ENCODE measurements around the gene CHST11. TPM values are rescaled to one million over a fixed set of nuclear protein-coding genes. Genes with fewer than 3 reads are reported as not detected.
A peak's percentile ranks its signal among the peaks of the same experiment; 100 is the strongest.

The CHST11 gene
- total RNA-seq, 1 donor from 2014 or later, result 46.2 TPM

DNA sequence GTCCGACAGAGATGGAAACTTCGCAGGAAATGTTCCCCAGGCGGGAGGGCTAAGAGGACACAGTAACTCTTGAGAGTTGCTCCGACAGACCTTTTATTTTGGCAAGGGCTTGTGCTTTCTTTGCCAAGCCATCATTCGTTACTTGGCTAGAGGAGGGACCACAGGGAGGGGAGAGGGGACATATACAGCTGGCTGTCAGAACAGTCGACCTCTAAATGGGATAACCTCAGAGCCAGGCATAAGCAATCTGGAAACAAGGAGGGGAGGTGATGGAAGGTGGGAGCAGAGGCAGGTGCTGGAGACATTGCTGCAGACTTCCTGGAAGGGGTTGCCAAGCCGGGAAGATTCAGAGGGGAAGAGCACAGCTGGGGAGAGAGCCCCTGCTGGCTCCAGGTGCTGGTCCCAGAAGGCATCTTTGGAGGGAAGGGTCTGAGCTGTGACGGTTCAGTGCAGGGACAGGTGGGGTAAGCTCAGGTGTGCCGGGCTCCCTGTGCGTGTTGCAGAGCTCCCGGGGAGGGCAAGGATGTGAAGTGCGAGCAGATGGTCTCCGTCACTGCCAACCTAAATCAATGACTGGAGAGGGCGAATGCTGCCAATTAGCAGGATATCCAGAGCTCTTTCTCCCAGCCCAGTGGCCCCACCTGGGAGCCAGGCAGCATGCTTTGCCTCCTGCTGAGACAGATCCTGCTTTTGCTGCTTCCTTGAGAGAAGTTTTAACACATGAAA is 50.1 kb downstream of the CHST11 start:
- no peak for DNase-seq
- H3K27ac ChIP-seq, result no peak overlapping the region
- H3K9me3 ChIP-seq, result no peaks in the 10 kb centered on the region
- H3K36me3 ChIP-seq, result no peaks in the 10 kb centered on the region
- H3K27me3 ChIP-seq (ENCODE audit: low read depth), result no peaks in the 10 kb centered on the region
- no peak overlapping the region for H3K4me3 ChIP-seq
- intact Hi-C loops (cut with DNase I), result no loop called here
- H3K4me1 ChIP-seq, result peaks cover 29% of the 10 kb centered on the region
- peak in 1 of 2 donors; percentile 15 for ATAC-seq
- TF ChIP-seq, protein P1, sequence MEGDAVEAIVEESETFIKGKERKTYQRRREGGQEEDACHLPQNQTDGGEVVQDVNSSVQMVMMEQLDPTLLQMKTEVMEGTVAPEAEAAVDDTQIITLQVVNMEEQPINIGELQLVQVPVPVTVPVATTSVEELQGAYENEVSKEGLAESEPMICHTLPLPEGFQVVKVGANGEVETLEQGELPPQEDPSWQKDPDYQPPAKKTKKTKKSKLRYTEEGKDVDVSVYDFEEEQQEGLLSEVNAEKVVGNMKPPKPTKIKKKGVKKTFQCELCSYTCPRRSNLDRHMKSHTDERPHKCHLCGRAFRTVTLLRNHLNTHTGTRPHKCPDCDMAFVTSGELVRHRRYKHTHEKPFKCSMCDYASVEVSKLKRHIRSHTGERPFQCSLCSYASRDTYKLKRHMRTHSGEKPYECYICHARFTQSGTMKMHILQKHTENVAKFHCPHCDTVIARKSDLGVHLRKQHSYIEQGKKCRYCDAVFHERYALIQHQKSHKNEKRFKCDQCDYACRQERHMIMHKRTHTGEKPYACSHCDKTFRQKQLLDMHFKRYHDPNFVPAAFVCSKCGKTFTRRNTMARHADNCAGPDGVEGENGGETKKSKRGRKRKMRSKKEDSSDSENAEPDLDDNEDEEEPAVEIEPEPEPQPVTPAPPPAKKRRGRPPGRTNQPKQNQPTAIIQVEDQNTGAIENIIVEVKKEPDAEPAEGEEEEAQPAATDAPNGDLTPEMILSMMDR (IDR thresholded peaks at IDR 0.05), result no peak

DNA sequence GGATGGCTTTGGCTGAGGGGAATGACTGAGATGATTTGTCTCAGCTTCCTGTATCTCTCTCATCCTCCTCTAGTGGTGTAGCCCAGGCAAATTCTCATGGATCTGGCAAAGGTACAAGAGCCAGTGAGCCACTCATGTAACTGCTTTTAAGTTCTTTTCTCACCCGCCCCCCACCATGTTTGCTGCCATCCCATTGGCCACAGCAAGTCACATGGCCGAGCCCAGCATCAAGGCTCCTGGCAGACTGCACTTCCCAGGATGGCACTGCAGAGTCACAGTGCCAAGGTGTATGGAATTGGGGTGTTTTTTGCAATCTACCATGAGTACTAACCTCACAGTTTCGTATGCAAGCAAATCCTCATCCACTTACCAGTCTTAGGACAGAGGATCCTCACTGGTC is 50.9 kb downstream of the CHST11 start:
- no peaks in the 10 kb centered on the region for H3K27me3 ChIP-seq (ENCODE audit: low read depth)
- H3K27ac ChIP-seq, result no peak overlapping the region
- peaks cover 25% of the 10 kb centered on the region for H3K4me1 ChIP-seq
- DNase-seq (no peak), ATAC-seq (no peak)
- no peaks in the 10 kb centered on the region for H3K9me3 ChIP-seq
- TF ChIP-seq, protein P1 (IDR thresholded peaks at IDR 0.05), result no peak
- intact Hi-C loops (cut with DNase I), result no loop called here
- H3K4me3 ChIP-seq, result no peak overlapping the region
- H3K36me3 ChIP-seq, result no peaks in the 10 kb centered on the region

DNA sequence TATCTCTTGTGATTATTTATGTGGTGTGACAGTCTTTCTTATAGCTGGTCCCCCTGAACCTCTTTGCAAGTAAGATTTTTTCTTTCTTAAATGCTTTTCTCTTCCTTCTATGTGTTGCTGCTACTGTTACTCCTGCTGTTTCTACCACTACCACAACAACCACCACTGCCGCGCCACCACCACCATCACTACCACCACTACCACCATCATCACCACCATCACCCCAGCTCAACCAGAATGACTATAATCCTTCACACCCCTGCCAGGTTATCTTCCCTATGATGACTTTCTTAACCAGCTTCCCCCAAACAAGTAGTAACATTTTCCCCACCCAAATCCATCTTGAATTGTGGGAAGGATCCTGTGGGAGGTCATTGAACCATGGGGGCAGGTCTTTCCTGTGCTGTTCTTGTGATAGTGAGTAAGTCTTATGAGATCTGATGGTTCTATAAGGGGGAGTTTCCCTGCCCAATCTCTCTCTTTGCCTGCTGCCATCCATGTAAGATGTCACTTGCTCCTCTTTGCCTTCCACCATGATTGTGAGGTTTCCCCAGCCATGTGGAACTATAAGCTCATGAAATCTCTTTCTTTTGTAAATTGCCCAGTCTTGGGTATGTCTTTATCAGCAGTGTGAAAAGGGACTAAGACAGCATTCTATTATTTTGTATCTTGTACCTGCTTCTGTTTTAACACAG is 52.2 kb downstream of the CHST11 start:
- Histone ChIP-seq H3K36me3 (no peaks in the 10 kb centered on the region), H3K4me1 (peaks cover 29% of the 10 kb centered on the region), H3K4me3 (no peak overlapping the region), H3K27ac (no peak overlapping the region), H3K9me3 (no peaks in the 10 kb centered on the region), H3K27me3 (ENCODE audit: low read depth) (no peaks in the 10 kb centered on the region)
- TF ChIP-seq, protein P1 (IDR thresholded peaks at IDR 0.05), result no peak
- intact Hi-C loops (cut with DNase I), result no loop called here
- ATAC-seq (no peak), DNase-seq (no peak)

DNA sequence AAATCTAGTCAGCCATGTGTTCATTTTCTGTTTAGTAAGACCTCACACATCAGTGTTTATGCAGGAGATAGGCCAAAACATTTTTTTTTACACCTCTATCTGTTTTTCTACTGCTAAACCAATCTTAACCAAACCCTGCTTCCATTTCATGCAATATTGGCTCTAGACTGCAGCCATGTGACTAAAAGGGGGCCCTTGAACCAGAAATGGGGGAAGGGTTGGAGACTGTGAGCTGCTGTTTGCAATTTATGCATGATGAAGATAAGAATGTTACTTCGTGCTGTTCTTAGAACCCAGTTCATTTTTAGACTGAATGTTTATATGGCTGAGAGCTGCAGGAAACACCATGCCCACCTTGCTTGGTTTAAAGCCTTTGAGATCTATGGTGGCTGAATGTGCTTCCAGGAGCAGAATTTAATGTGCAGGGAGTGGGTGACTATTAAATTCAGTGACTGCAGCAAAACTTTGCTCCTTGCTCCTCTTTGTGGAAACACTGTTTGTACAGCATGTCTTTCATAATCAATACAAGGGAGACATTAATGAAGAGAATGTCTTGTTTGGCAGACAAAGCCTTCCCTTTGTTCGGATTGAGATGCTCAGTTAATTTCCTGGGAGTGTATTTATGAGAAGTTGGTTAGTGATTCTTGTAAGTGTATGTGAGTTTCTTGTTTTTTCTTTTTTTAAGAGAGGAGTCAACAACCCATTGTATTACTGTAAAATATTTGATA is 53.6 kb downstream of the CHST11 start:
- H3K36me3 ChIP-seq, result no peaks in the 10 kb centered on the region
- DNase-seq, result no peak
- no peaks in the 10 kb centered on the region for H3K27me3 ChIP-seq (ENCODE audit: low read depth)
- no peak overlapping the region for H3K4me3 ChIP-seq
- TF ChIP-seq, protein P1 (IDR thresholded peaks at IDR 0.05), result no peak
- peaks cover 31% of the 10 kb centered on the region for H3K4me1 ChIP-seq
- intact Hi-C loops (cut with DNase I), result no loop called here
- H3K9me3 ChIP-seq, result no peaks in the 10 kb centered on the region
- H3K27ac ChIP-seq, result no peak overlapping the region
- no peak for ATAC-seq

DNA sequence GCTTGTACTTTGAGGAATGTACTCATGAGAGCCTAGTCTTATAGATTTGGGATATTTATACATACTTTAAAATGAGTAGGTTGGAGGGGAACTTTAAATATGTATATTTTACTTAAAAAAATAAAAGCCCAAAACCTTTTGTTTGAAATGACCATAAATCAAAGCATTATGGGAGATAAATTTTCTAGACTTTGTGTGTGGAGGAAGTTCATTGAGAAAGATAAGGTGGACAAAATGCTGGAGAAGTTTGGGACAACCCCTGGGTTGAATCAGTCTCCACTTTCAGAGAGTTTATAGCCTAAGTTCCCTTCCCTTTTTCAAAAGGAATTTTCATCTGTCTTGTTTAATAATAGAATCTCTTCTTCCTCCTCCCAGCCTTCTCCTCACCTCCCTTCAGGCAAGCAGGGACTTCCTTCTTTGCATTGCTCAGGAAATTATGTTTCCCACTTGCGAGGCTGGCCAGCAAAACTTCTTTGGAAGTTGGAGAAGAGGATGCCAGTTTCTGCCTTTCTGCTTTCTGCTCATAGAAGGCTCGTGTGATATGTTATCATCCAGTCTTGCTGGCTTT is 54.2 kb downstream of the CHST11 start:
- Histone ChIP-seq H3K4me1 (peaks cover 31% of the 10 kb centered on the region), H3K27ac (no peak overlapping the region), H3K9me3 (no peaks in the 10 kb centered on the region), H3K27me3 (ENCODE audit: low read depth) (no peaks in the 10 kb centered on the region), H3K36me3 (no peaks in the 10 kb centered on the region), H3K4me3 (no peak overlapping the region)
- ATAC-seq, result no peak
- no peak for DNase-seq
- TF ChIP-seq, protein P1 (IDR thresholded peaks at IDR 0.05), result no peak
- intact Hi-C loops (cut with DNase I), result no loop called here

Measured in lower lobe of right lung (tissue), 2 donors.